Right lobe of liver (tissue), 4 donors: ENCODE data around the gene DMKN.

Experiments
- POLR2A ChIP-seq: fragments of 450-650 bp; IDR thresholded peaks from one replicate; pipeline ENCODE4 v1.6.1; 2017; ENCODE audit warnings: antibody characterized with exemption, mild to moderate bottlenecking
- TF ChIP-seq, protein P1 (sequence below), 4 donors: fragments of 200-600 bp in 3 of 4; fragments of 450-650 bp in 1 of 4; IDR thresholded peaks; one replicate each; pipeline versions ENCODE4 v1.5.1 to v1.8.0; 2016 to 2022; ENCODE audit warnings: antibody characterized with exemption in 4 of 4, mild to moderate bottlenecking in 2 of 4
- donor health status: DM: no; HTN: no; CAD: no.
- donor health status: DM: no; HTN: no; CAD: no.
- donor health status: DM: no; HTN: yes; CAD: no.

DNA sequence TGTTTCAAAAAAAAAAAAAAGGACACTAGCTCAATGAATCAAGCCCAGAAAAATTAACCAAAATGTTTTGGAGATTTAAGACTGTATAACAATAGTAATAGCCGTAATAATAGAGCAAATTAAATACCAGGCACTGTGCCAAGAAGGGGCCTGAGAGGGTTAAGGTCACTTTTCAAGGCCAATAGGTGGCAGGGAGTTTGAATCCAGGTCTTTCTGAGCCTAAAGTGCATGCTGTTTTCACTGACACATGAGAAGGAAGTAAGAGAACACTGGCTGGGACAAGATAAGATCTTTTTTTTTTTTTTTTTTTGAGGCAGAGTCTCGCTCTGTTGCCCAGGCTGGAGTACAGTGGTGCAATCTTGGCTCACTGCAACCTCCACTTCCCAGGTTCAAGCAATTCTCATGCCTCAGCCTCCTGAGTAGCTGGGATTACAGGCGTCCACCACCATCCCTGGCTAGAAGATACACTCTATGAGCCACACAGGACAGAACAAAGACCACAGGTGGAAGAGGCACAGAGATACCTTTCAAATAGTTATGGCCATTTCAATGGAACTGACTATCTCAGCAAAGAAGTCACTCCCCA lies 57.7 kb downstream of the DMKN start:
- no peak for TF ChIP-seq POLR2A
- TF ChIP-seq, protein P1, sequence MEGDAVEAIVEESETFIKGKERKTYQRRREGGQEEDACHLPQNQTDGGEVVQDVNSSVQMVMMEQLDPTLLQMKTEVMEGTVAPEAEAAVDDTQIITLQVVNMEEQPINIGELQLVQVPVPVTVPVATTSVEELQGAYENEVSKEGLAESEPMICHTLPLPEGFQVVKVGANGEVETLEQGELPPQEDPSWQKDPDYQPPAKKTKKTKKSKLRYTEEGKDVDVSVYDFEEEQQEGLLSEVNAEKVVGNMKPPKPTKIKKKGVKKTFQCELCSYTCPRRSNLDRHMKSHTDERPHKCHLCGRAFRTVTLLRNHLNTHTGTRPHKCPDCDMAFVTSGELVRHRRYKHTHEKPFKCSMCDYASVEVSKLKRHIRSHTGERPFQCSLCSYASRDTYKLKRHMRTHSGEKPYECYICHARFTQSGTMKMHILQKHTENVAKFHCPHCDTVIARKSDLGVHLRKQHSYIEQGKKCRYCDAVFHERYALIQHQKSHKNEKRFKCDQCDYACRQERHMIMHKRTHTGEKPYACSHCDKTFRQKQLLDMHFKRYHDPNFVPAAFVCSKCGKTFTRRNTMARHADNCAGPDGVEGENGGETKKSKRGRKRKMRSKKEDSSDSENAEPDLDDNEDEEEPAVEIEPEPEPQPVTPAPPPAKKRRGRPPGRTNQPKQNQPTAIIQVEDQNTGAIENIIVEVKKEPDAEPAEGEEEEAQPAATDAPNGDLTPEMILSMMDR (IDR thresholded peaks at IDR 0.05), result no peak
